OCI-M2 (cell line): ENCODE measurements around the gene FLVCR1.
"Not testable (repeated sequence)": the region's sequence is repeated elsewhere in the genome, so short reads cannot be mapped to it uniquely, and the experiment has no call there.

Experiments
- DNase-seq: peaks from one replicate; lab custom pipeline; 2025; ENCODE audit not compliant: unreplicated experiment; lab: John Stamatoyannopoulos, UW

The FLVCR1 gene

GRCh38 chr1:212860713-212861581 is 2.9 kb downstream of the FLVCR1 start:
- peak; percentile 75 for DNase-seq

- DNase-seq = no peak
Measured at GRCh38 chr1:212862111-212862690, 4.1 kb downstream of the FLVCR1 start.

GRCh38 chr1:212863345-212863744 is 5.3 kb downstream of the FLVCR1 start:
- DNase-seq = not testable (repeated sequence)

DNA sequence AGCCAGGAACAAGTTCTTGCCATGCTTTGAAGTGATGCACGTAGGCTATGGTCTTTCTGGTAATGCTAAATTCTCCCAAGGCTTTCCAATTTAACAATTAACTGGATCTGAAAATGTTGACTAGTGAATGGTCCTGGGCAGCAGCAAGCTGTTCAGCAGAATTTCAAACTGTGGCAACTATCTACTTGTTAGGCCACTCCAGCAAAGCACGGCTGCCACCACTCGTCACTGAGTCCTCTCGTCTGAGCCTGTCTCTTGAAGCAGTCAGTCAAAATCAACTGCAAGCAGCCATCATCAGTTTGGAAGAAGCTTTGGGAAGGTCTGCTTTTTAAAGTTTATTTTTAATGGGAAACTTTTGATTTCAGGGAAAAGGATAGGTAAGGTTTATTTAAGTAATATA is 6.1 kb downstream of the FLVCR1 start:
- no peak for DNase-seq

DNA sequence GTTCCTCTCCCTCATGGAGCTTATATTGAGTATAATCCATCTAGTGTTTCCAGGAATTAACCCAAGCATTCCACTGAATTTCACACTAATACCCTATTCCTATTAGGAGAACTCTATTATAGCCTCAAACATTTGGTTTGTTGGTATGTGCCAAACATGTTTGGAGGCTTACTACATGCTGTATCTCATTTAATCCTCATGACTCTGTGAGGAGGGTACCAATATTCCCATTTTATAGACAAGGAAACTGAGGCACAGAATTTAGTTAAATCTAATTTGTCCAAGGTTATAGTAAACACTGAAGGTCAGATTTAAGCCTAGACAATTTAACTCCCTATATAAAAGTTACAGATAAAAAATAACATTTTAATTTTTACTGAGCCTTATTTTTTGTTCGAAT is 9.1 kb downstream of the FLVCR1 start:
- DNase-seq = no peak

DNA sequence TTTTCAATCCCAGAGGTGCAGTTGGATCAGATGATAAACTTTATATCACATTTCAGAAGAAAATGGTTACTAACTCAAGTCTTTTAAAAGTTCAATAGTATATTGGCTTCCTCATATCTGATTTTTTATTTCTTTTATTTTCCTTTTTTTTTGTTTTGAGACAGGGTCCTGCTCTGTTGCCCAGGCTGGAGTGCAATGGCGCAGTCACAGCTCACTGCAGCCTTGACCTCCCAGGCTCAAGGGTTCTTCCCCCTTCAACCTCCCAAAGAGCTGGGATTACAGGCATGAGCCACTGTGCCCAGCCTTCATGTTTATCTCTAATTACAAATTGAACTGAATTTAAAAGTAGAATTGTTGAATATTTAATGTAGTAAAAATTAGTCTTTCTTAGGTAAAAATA is 13.9 kb downstream of the FLVCR1 start:
- no peak for DNase-seq

- DNase-seq = no peak
Measured at GRCh38 chr1:212873518-212873917, 15.4 kb downstream of the FLVCR1 start.

DNA sequence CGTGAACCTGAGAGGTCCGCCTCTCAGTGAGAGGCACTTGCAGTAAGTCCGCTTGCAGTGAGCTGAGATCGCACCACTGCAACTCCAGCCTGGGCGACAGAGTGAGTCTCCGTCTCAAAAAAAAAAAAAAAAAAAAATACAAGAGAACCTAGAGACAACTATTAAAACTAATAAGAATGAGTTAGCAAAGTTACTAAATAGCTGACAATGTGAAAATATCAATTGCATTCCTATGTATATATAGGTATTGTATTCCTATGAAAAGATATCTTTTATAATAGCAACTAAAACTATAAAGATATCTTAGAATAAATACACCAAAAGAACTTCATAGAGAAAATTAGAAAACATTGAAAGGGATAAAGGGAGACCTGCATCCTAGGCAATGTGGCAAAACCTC is 20.3 kb downstream of the FLVCR1 start:
- DNase-seq = no peak

- no peak for DNase-seq
Measured at GRCh38 chr1:212879947-212880690, 22.0 kb downstream of the FLVCR1 start.

DNA sequence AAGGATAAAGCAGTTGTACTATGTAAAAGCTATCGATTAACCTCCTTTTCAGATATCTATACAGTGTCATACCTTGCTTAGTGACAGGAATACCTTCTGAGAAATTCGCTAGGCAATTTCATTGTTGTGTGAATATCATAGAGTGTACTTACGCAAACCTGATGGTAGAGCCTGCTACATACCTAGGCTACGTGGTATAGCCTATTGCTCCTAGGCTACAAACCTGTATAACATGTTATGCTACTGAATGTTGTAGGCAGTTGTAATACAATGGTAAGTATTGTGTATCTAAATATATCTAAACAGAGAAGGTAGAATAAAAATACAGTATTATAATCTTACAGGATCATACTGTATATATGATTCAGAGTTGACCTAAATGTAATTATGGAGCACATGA is 26.5 kb downstream of the FLVCR1 start:
- DNase-seq = no peak

- no peak for DNase-seq
Measured at GRCh38 chr1:212892108-212892507, 34.0 kb downstream of the FLVCR1 start.

GRCh38 chr1:212899845-212900244 is 41.8 kb downstream of the FLVCR1 start:
- DNase-seq = no peak

DNA sequence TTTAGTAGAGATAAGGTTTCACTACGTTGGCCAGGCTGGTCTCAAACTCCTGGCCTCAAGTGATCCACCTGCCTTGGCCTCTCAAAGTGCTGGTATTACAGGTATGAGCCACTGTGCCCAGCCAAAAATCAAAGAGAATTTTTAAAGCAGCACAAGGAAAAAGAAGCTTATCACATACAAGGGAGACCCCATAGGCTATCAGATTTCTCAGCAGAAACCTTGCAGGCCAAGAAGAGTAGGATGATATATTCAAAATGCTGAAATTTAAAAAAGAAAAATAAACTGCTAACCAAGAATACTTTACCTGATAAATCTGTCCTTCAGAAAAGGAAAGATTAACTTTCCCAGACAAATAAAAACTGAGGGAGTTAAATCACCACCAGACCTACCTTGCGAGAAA is 43.2 kb downstream of the FLVCR1 start:
- DNase-seq = no peak

DNA sequence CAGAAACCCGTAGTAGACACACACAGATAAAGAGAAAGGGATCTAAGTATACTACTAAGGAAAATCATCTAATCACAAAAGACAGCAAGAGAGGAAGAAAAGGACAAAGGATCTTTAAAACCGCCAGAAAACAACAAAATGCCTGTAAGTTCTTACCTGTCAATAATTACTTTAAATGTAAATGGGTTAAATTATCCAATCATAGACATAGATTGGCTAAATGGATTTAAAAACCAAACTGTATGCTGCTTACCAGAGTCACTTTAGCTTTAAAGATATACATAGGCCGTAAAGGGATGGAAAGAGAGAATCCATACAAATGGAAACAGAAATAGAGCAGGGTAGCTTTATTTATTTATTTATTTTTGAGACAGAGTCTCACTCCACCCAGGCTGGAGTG is 44.0 kb downstream of the FLVCR1 start:
- no peak for DNase-seq

DNA sequence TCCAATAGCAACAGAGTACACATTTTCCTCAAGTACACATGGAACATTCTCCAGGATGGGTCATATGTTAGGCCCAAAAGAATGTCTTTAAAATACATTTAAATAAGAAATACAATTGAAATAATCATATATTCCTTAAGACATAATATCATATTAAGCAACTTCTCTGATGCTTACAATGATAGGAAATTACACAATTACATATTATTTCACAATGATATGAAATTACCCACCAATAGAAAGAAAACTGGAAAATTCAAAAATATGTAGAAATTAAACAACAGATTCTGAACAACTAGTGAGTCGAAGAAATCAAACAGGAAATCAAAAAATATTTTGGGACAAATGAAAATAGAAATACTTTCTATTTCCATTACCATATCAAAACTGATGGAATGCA is 45.6 kb downstream of the FLVCR1 start:
- DNase-seq = no peak

DNA sequence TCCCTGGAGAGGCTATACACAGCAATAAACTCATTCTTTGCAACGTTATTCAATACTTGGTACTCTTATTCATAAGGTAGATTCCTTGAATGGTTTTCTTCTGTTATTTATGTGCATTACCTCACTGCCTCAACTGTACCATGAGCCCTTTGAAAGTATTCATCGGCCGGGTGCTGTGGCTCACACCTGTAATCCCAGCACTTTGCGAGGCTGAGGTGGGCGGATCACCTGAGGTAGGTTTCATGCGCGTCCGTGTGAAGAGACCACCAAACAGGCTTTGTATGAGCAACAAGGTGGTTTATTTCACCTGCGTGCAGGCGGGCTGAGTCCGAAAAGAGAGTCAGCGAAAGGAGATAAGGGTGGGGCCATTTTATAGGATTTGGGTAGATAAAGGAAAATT is 50.0 kb downstream of the FLVCR1 start:
- DNase-seq = not testable (repeated sequence)

GRCh38 chr1:212908971-212909370 is 50.9 kb downstream of the FLVCR1 start:
- DNase-seq = no peak

- DNase-seq = no peak
Measured at GRCh38 chr1:212909652-212910063, 51.6 kb downstream of the FLVCR1 start.

GRCh38 chr1:212910213-212910612 is 52.1 kb downstream of the FLVCR1 start:
- not testable (repeated sequence) for DNase-seq

DNA sequence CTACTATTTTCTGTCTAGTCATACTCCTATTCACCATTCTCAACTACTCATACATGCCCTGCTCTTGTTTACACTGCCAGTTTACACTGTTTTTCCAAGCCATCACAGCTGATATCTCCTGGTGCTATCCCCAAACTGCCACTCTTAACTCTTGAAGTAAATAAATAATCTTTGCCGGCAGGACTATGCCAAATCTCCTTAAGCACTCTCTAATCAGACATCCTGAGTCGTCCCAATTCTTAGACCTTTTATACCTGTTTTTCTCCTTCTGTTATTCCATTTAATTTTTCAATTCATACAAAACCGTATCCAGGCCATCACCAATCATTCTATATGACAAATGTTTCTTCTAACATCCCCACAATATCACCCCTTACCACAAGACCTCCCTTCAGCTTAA is 55.6 kb downstream of the FLVCR1 start:
- not testable (repeated sequence) for DNase-seq

- not testable (repeated sequence) for DNase-seq
Measured at GRCh38 chr1:212914110-212914509, 56.0 kb downstream of the FLVCR1 start.

GRCh38 chr1:212914789-212915188 is 56.7 kb downstream of the FLVCR1 start:
- DNase-seq = no peak
